T47D (cell line): ENCODE data around the gene BLOC1S4.
"Not testable (repeated sequence)": the region's sequence is repeated elsewhere in the genome, so short reads cannot be mapped to it uniquely, and the experiment has no call there.

ENCODE experiments used
- DNase-seq, 2 experiments: peaks; one replicate each; pipeline versions ENCODE4 v3.0.0 to v3.0.0-alpha.2; 2011 to 2012; ENCODE audit warnings: low read depth in 1 of 2, low spot score in 1 of 2
- JUND ChIP-seq: IDR thresholded peaks from 2 replicates; pipeline ENCODE4 v1.6.1; 2012; ENCODE audit warnings: low read depth
- in situ Hi-C: cut with HindIII; loops from 2 replicates; pipeline ENCODE4 v1.10.0; 2016; ENCODE audit warnings: low sequenced_read_pairs, low pct_unique_long_range_greater_than_20kb

BLOC1S4 gene

GRCh38 chr4:6746721-6747293, 30.8 kb downstream of the BLOC1S4 start:
- in situ Hi-C loops: no loop called here
- TF ChIP-seq JUND: no peak

DNA sequence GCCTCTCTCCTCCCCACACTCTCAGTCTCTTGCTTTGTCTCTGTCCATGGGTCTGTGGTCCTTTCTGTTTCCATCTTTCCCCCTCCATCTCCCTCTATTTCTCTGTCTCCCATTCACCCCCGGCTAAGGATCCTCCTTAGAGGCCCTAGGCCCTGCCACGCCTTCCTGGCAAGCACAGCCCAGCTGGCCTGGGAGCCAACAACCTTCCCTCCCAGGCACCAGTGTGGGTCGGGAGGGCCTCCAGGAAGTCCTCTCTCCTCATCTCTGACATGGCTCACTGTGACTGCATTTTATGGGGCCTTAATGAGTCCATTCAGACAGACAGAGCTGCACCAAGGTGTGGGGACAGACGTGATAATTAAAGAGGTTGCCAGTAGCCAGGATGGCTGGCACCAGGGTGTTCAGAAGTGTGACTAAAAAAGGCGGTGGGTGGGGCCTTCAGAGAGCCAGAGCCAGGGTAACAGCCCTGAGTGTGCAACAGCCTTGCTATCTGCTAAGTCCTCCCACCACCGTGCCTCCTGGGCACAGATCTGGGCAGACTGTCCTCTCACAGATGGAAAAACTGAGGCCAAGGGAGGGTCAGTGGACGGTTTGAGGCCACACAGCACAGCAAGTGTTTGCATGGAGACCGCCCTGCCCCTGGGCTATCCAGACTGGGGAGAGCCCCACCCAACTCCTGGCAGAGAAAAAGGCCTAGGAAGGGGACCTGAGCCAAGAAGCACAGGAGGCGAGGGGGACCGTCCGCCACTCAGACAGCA, 31.5 kb downstream of the BLOC1S4 start:
- DNase-seq: peak; percentile 62 to 88
- TF ChIP-seq JUND: no peak
- in situ Hi-C loops: no loop called here

More at GRCh38 chr4:6746721-6747293, 30.8 kb downstream of the BLOC1S4 start:
- peak; percentile 64 to 97 for DNase-seq

- TF ChIP-seq JUND: no peak
- in situ Hi-C loops: no loop called here
These were observed 32.3 kb downstream of the BLOC1S4 start for GRCh38 chr4:6748286-6748685.

DNA sequence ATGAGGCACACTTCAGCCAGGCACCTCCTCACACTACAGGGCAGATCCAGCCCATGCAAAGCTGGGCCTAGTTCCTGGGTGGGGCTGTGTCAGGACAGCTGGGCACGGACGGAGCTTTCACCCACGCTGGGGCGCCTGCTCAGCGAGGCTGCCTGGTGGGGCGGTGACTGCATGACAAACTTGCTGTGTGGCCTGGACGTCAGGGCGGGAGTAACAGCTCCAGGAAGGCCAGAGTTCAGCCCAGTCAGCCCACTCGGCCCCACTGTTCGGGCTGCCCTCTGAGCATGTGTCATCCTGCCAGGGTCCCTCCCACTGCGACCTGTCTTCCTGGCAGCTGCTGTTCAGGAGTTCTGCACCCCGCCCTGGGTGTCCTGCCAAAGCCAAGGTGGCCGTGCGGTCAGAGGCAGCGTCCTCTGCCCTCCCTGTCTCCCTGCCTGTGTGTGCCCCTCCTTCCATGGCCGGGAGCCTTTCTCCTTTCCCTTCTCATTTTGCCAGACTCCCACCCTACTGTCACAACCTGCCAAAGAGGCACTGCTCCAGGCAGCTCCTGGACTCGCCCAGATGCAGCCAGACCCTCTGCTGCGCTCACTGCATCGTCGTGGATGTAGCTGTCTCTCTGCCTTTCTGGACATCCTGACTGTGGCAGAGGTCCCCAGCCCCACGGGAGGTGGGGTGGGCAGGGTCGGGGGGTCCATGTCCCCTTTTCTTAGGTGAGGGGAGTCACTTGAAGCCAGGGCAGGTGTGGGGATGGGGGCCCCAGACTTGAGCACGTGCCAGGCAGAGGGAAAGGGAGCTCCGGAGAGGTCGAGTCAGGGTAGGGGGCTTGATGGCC, 33.6 kb downstream of the BLOC1S4 start:
- peak in 1 of 2 experiments; percentile 94 for DNase-seq
- no peak for TF ChIP-seq JUND
- in situ Hi-C loops: no loop called here

More at GRCh38 chr4:6748286-6748685, 32.3 kb downstream of the BLOC1S4 start:
- no peak for DNase-seq

- TF ChIP-seq JUND: no peak
- in situ Hi-C loops: no loop called here
- DNase-seq: peak in 1 of 2 experiments; percentile 96
These were observed 34.6 kb downstream of the BLOC1S4 start for GRCh38 chr4:6750286-6751221.

GRCh38 chr4:6751611-6752485, 35.9 kb downstream of the BLOC1S4 start:
- in situ Hi-C loops: no loop called here
- DNase-seq: peak; percentile 59 to 89
- TF ChIP-seq JUND: no peak

DNA sequence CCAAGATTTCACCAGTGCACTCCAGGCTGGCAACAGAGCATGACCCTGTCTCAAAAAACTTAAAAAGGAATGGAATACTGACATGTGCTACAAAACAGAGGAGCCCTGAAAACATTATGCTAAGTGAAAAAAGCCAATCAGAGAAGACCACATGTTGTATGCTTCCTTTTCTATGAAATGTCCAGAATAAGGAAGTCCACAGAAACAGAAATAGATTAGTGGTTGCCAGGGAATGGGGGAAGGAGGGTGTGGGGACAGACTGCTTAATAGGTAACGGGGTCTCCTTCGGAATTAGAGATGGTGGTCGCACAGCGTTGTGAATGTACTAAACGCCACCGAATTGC, 36.5 kb downstream of the BLOC1S4 start:
- no peak for TF ChIP-seq JUND
- no peak for DNase-seq
- in situ Hi-C loops: no loop called here

DNA sequence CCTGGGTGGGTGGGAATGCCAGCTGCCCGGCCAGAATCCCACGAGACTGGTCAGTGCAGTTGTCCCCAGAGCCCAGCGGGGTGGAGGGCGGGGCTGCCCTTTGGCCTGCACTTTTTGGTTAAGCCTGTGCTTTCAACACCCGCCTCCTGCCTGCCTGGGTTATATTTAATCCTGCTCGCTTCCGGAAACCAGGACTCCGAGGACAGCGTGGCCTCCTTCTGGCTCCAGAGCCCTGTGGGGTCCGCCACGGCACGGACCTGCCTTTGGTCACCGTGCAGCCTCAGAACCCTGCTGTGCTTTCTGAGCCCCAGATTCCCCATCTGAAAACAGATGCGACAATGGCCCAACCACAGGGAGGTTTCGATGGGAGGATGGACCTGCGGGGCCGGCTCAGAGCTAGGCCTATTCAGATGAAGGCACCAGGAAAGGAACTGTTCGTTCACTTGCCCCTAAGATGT, 37.2 kb downstream of the BLOC1S4 start:
- peak in 1 of 2 experiments; percentile 74 for DNase-seq
- in situ Hi-C loops: no loop called here

DNA sequence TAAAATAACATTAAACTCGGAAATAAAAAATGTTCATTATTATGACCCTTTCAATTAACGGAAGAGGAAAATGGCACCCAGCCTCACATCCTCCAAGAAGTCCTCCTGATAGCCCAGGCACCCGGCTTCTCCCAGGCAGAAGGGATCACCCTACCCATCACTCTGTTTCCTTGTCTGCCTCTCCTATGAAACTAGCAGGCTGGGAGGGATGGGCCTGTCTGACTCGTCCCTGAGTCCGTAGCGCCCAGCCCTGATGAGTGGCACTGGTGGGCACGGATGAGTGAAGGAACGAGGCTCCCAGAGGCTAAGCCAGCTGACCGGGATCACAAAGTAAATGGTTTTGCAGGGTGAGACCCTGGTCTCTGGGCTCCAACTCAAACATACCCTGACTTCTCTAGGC, 37.9 kb downstream of the BLOC1S4 start:
- in situ Hi-C loops: no loop called here
- no peak for TF ChIP-seq JUND
- no peak for DNase-seq

More for the DNA sequence above, 37.2 kb downstream of the BLOC1S4 start:
- TF ChIP-seq JUND: no peak

- no peak for TF ChIP-seq JUND
- DNase-seq: no peak
- in situ Hi-C loops: no loop called here
These were observed 38.6 kb downstream of the BLOC1S4 start for GRCh38 chr4:6754481-6755087.

DNA sequence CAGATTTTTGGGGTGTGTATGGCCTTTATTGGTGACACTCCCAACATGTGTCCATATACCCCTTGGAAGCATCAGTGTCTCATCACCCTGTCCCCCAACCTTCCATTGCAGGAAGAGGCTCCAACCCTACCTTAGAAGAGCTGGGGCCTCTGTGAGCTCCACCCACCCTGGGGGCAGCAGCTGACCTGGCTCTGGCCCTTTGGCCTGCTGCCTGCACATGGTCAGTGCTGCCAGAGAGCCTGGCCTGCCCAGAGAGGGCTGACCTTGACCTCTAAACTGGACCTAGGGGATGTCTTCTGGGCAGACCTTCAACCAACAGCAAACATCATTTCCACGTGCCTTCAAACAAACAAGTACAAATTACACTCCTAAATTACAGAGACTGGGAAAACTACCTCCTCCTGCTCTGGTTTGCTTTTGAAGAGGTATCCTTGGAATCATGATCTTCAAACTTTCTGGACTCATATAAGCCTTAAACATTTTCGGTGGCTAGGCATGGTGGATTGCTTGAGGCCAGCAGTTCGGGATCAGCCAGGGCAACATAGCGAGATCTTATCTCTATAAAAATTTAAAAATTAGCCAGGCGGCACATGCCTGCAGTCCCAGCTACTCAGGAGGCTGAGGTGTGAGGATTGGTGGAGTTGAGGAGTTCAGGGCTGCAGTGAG, 39.2 kb downstream of the BLOC1S4 start:
- TF ChIP-seq JUND: no peak
- in situ Hi-C loops: no loop called here
- peak in 1 of 2 experiments; percentile 46 for DNase-seq

- DNase-seq, in situ Hi-C loops: not testable (repeated sequence)
These were observed 40.4 kb downstream of the BLOC1S4 start for GRCh38 chr4:6756345-6756744.
